ENCODE measurements around the gene SLC6A6.

Gene SLC6A6

DNA sequence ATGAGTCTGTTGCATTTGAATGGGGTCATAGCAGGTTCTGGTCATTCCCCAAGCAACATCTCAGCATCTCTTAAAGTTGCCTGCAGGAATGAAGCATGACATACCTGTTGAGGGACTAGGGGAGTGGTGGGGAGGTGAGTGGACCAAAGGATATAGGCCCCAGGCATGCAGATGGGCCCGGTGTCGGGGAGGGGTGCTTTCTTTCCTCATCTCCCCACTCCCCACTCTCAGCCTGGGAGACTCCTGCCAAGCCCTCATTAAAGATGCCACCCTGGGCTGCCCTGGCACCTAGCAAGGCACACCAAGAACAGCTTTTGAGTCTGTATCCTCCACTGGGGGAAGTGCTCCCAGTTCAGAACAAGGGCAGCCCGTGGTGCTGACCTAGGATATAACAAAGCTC is 83.6 kb downstream of the SLC6A6 start:
- H3K9ac ChIP-seq (ENCODE audit: low read length) = no peak overlapping the region
- H3K27ac ChIP-seq (ENCODE audit: low read depth, low read length) = no peak overlapping the region
- peaks cover 5% of the 10 kb centered on the region for H3K9me3 ChIP-seq (ENCODE audit: insufficient read depth, low read depth, low read length)
- H4K91ac ChIP-seq (ENCODE audit: low read depth, low read length) = no peak overlapping the region
- no peak overlapping the region for H3K4ac ChIP-seq (ENCODE audit: low read depth, low read length)
- WGBS (ENCODE audit: extremely low coverage, insufficient coverage, insufficient read length) = no CpG with 5 or more reads among the region's 3 CpGs
- no peak overlapping the region for H3K4me2 ChIP-seq (ENCODE audit: low read length)
- no peak overlapping the region for H2AK5ac ChIP-seq (ENCODE audit: low read length)
- H3K36me3 ChIP-seq (ENCODE audit: control insufficient read depth in 1 of 2, insufficient read depth in 2 of 2, low read length in 2 of 2) = peaks cover 60 to 65% of the 10 kb centered on the region in 2 experiments
- no peaks in the 10 kb centered on the region for H3K79me1 ChIP-seq (ENCODE audit: low read length)
- no peak overlapping the region for H2BK12ac ChIP-seq (ENCODE audit: low read length)
- no peak overlapping the region for H2AFZ ChIP-seq (ENCODE audit: insufficient read depth, low read length, poor library complexity)
- no peak for DNase-seq
- H4K8ac ChIP-seq (ENCODE audit: low read depth, low read length) = no peak overlapping the region
- no peak overlapping the region for H2BK5ac ChIP-seq (ENCODE audit: low read depth, low read length, poor library complexity)
- no peak overlapping the region for H3K18ac ChIP-seq (ENCODE audit: low read length)
- no peaks in the 10 kb centered on the region for H3K27me3 ChIP-seq (ENCODE audit: insufficient read depth, low read length)
- H3K23ac ChIP-seq (ENCODE audit: low read length) = no peak overlapping the region
- H2BK120ac ChIP-seq (ENCODE audit: insufficient read depth, low read length, poor library complexity) = no peak overlapping the region
- H3K79me2 ChIP-seq (ENCODE audit: control insufficient read depth, insufficient read depth, low read length, poor library complexity) = no peaks in the 10 kb centered on the region
- no peaks in the 10 kb centered on the region for H3K4me1 ChIP-seq (ENCODE audit: control insufficient read depth in 1 of 2, insufficient read depth in 2 of 2, low read length in 2 of 2)
- H3K4me3 ChIP-seq (ENCODE audit: low read depth, low read length) = no peak overlapping the region
- H4K12ac ChIP-seq (ENCODE audit: low read depth, low read length) = no peak overlapping the region
- H3K14ac ChIP-seq (ENCODE audit: low read length) = no peak overlapping the region

DNA sequence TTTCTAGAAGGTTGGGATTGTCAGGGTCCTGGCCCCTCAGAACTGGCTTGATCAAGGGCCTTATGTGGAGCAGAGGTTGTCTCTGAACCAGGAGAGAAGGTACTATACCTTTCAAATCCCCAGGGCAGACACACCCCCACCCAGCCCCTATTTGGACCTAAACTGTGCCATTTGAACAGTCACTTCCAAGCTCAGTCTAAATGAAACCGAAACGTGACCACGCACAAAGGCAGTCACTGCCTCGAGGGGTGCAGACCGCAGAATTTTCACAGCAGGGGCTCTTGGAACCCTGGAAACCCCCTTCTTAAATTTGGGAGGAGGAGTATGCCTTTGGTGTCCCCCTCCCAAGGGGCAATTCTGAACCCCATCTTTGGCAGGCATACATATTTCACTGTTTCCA is 84.1 kb downstream of the SLC6A6 start:
- H2BK12ac ChIP-seq (ENCODE audit: low read length) = no peak overlapping the region
- H4K91ac ChIP-seq (ENCODE audit: low read depth, low read length) = no peak overlapping the region
- H3K4ac ChIP-seq (ENCODE audit: low read depth, low read length) = no peak overlapping the region
- H3K27me3 ChIP-seq (ENCODE audit: insufficient read depth, low read length) = no peaks in the 10 kb centered on the region
- no peak overlapping the region for H3K9ac ChIP-seq (ENCODE audit: low read length)
- H3K4me3 ChIP-seq (ENCODE audit: low read depth, low read length) = no peak overlapping the region
- H3K79me2 ChIP-seq (ENCODE audit: control insufficient read depth, insufficient read depth, low read length, poor library complexity) = no peaks in the 10 kb centered on the region
- no peaks in the 10 kb centered on the region for H3K4me1 ChIP-seq (ENCODE audit: control insufficient read depth in 1 of 2, insufficient read depth in 2 of 2, low read length in 2 of 2)
- peaks cover 5% of the 10 kb centered on the region for H3K9me3 ChIP-seq (ENCODE audit: insufficient read depth, low read depth, low read length)
- no peak overlapping the region for H3K23ac ChIP-seq (ENCODE audit: low read length)
- H2AK5ac ChIP-seq (ENCODE audit: low read length) = no peak overlapping the region
- H4K8ac ChIP-seq (ENCODE audit: low read depth, low read length) = no peak overlapping the region
- H3K14ac ChIP-seq (ENCODE audit: low read length) = no peak overlapping the region
- no peak overlapping the region for H3K4me2 ChIP-seq (ENCODE audit: low read length)
- peaks cover 56 to 60% of the 10 kb centered on the region in 2 experiments for H3K36me3 ChIP-seq (ENCODE audit: control insufficient read depth in 1 of 2, insufficient read depth in 2 of 2, low read length in 2 of 2)
- DNase-seq = no peak
- H4K12ac ChIP-seq (ENCODE audit: low read depth, low read length) = no peak overlapping the region
- H2BK120ac ChIP-seq (ENCODE audit: insufficient read depth, low read length, poor library complexity) = no peak overlapping the region
- no peak overlapping the region for H3K18ac ChIP-seq (ENCODE audit: low read length)
- H2BK5ac ChIP-seq (ENCODE audit: low read depth, low read length, poor library complexity) = no peak overlapping the region
- no peak overlapping the region for H2AFZ ChIP-seq (ENCODE audit: insufficient read depth, low read length, poor library complexity)
- H3K79me1 ChIP-seq (ENCODE audit: low read length) = no peaks in the 10 kb centered on the region
- WGBS (ENCODE audit: extremely low coverage, insufficient coverage, insufficient read length) = no CpG with 5 or more reads among the region's 5 CpGs
- no peak overlapping the region for H3K27ac ChIP-seq (ENCODE audit: low read depth, low read length)

DNA sequence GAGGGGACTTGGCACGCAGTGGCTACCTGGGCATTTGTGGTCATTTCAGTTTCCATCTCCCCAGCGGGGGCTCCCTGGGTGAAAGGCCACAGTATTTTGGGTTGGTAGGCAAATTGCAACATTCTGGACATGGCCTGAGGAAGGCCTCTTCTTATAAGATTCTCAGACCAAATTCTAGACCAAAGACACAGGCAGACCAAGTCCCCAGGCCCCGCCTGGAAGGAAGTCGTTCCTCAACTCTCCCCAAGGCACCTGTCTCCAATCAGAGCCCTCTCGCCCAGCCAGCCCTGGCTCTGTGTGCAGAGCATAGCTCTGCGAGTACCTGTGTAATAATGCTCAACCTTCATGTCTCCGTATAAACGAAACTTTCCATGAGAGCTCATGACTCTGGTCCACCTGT is 84.7 kb downstream of the SLC6A6 start:
- Histone ChIP-seq H3K9me3 (ENCODE audit: insufficient read depth, low read depth, low read length) (peaks cover 2% of the 10 kb centered on the region), H3K79me2 (ENCODE audit: control insufficient read depth, insufficient read depth, low read length, poor library complexity) (no peaks in the 10 kb centered on the region), H3K14ac (ENCODE audit: low read length) (no peak overlapping the region), H3K23ac (ENCODE audit: low read length) (no peak overlapping the region), H2BK12ac (ENCODE audit: low read length) (no peak overlapping the region), H3K36me3 (ENCODE audit: control insufficient read depth in 1 of 2, insufficient read depth in 2 of 2, low read length in 2 of 2) (peaks cover 50 to 54% of the 10 kb centered on the region in 2 experiments), H3K27me3 (ENCODE audit: insufficient read depth, low read length) (no peaks in the 10 kb centered on the region), H3K9ac (ENCODE audit: low read length) (no peak overlapping the region), H2AFZ (ENCODE audit: insufficient read depth, low read length, poor library complexity) (no peak overlapping the region), H4K12ac (ENCODE audit: low read depth, low read length) (no peak overlapping the region), H3K27ac (ENCODE audit: low read depth, low read length) (no peak overlapping the region), H3K79me1 (ENCODE audit: low read length) (no peaks in the 10 kb centered on the region), H3K4me1 (ENCODE audit: control insufficient read depth in 1 of 2, insufficient read depth in 2 of 2, low read length in 2 of 2) (no peaks in the 10 kb centered on the region), H3K4me3 (ENCODE audit: low read depth, low read length) (no peak overlapping the region), H3K4ac (ENCODE audit: low read depth, low read length) (no peak overlapping the region), H3K18ac (ENCODE audit: low read length) (no peak overlapping the region), H2BK120ac (ENCODE audit: insufficient read depth, low read length, poor library complexity) (no peak overlapping the region), H4K91ac (ENCODE audit: low read depth, low read length) (no peak overlapping the region), H2AK5ac (ENCODE audit: low read length) (no peak overlapping the region), H3K4me2 (ENCODE audit: low read length) (no peak overlapping the region), H4K8ac (ENCODE audit: low read depth, low read length) (no peak overlapping the region), H2BK5ac (ENCODE audit: low read depth, low read length, poor library complexity) (no peak overlapping the region)
- DNase-seq = no peak
- WGBS (ENCODE audit: extremely low coverage, insufficient coverage, insufficient read length) = no CpG with 5 or more reads among the region's 8 CpGs

DNA sequence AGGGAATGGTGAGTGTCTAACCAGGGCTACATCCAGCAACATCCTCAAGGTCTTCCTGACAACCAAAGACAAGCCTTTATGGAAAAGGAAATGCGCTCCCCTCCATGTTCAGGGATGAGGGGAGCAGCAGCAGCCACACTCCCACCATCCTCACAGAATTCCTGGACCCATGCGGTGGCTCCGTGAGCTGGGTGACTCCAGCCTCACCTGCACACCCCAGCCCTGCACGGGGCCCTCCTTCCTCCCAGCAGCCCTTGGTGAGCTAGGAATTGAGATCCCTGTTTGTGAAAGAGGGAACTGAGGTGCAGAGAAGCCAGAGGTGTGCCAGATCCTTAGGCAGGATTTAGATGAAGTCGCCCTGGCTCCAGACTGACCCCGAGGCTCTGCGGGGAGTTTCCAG is 85.4 kb downstream of the SLC6A6 start:
- H2BK5ac ChIP-seq (ENCODE audit: low read depth, low read length, poor library complexity) = no peak overlapping the region
- no peak overlapping the region for H4K91ac ChIP-seq (ENCODE audit: low read depth, low read length)
- no peak for DNase-seq
- no peak overlapping the region for H3K4ac ChIP-seq (ENCODE audit: low read depth, low read length)
- H3K27me3 ChIP-seq (ENCODE audit: insufficient read depth, low read length) = no peaks in the 10 kb centered on the region
- H3K4me2 ChIP-seq (ENCODE audit: low read length) = no peak overlapping the region
- no peaks in the 10 kb centered on the region for H3K79me1 ChIP-seq (ENCODE audit: low read length)
- peaks cover 45 to 47% of the 10 kb centered on the region in 2 experiments for H3K36me3 ChIP-seq (ENCODE audit: control insufficient read depth in 1 of 2, insufficient read depth in 2 of 2, low read length in 2 of 2)
- no peak overlapping the region for H4K8ac ChIP-seq (ENCODE audit: low read depth, low read length)
- no peak overlapping the region for H2AK5ac ChIP-seq (ENCODE audit: low read length)
- H3K23ac ChIP-seq (ENCODE audit: low read length) = no peak overlapping the region
- no peak overlapping the region for H3K14ac ChIP-seq (ENCODE audit: low read length)
- no peak overlapping the region for H2BK12ac ChIP-seq (ENCODE audit: low read length)
- peaks cover 2% of the 10 kb centered on the region for H3K9me3 ChIP-seq (ENCODE audit: insufficient read depth, low read depth, low read length)
- no peaks in the 10 kb centered on the region for H3K4me1 ChIP-seq (ENCODE audit: control insufficient read depth in 1 of 2, insufficient read depth in 2 of 2, low read length in 2 of 2)
- H2BK120ac ChIP-seq (ENCODE audit: insufficient read depth, low read length, poor library complexity) = no peak overlapping the region
- no peak overlapping the region for H2AFZ ChIP-seq (ENCODE audit: insufficient read depth, low read length, poor library complexity)
- H3K4me3 ChIP-seq (ENCODE audit: low read depth, low read length) = no peak overlapping the region
- H3K18ac ChIP-seq (ENCODE audit: low read length) = no peak overlapping the region
- no peak overlapping the region for H4K12ac ChIP-seq (ENCODE audit: low read depth, low read length)
- WGBS (ENCODE audit: extremely low coverage, insufficient coverage, insufficient read length) = no CpG with 5 or more reads among the region's 7 CpGs
- no peaks in the 10 kb centered on the region for H3K79me2 ChIP-seq (ENCODE audit: control insufficient read depth, insufficient read depth, low read length, poor library complexity)
- H3K27ac ChIP-seq (ENCODE audit: low read depth, low read length) = no peak overlapping the region
- H3K9ac ChIP-seq (ENCODE audit: low read length) = no peak overlapping the region
